NCI-H1105 treated with DMSO at 0.1 percent for 48 hours (cell line): Measurements from ENCODE around the gene EIF4G3.
"Not testable (repeated sequence)": the region's sequence is repeated elsewhere in the genome, so short reads cannot be mapped to it uniquely, and the experiment has no call there.

Source experiments
- DNase-seq: peaks from one replicate; lab custom pipeline; 2025; lab: John Stamatoyannopoulos, UW

EIF4G3 gene

DNA sequence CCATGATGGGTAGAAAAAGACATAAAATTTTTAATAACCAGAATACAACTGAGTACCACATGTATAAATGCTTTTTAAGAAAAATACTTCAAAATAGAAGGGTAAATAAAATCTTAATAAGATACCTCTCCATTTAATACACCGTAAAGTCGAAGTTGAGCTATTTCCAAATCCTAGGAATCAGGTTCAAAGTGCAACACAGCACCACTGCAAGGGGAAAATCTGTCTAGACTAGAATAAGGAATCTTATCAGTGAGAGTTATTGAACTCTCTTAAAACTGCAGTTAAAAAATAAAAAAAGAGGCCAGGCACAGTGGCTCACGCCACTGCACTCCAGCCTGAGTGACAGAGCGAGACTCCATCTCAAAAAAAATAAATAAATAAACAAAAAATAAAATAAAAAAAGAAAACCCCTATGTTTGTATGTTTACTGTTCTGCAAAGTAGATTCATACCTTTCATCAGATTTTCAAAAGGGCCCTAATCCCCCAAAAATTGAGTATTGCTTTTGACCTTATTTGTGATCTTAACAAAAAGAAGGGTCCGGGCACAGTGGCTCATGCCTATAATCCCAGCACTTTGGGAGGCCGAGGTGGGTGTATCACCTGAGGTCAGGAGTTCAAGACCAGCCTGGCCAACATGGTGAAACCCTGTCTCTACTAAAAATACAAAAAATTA lies 109.0 kb downstream of the EIF4G3 start:
- no peak for DNase-seq

DNA sequence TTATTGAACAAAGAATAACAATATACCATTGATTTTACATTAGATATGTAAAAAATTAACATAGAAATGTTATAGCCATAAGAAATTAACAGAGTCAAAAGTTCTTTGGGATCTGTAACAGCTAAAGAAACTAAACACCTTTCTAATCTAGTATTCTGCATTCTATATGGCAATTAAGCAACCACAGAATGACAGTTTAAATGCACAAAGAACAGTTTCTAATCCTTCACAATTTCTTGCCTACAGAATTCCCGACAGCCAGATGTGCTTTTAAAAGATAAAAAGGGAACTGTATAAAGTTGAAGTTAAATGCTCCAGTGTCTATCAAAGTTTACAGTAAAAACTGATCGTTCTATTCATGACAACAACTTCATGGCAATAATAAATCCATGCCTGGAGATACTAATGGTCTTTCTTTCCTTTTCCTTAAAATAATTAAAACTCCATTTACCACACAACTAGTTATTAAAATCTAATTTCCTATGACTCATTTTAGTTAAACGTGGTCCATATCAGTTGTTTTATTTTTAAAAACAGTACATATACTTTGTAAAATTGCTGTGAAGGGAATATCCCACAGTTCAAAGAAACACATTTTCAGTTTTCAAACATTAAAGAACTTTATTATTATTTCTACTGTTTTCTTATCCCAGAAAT lies 110.2 kb downstream of the EIF4G3 start:
- no peak for DNase-seq

DNA sequence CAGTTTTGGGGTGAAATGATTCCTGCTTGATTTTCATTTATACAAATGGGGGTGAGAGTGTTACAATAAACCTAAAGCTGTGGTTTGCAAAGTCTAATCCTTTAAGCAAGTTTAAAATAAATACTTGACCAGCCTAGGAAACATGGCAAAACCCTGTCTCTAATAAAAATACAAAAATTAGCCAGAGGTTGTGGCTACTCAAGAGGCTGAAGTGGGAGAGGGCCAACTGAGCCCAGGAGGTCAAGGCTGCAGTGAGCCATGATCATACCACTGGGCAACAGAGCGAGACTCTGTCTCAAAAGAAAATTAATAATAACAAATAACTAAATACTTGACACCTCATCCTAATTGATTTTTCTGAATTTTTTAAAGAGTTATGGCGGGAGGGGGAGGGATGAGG lies 110.8 kb downstream of the EIF4G3 start:
- no peak for DNase-seq

DNA sequence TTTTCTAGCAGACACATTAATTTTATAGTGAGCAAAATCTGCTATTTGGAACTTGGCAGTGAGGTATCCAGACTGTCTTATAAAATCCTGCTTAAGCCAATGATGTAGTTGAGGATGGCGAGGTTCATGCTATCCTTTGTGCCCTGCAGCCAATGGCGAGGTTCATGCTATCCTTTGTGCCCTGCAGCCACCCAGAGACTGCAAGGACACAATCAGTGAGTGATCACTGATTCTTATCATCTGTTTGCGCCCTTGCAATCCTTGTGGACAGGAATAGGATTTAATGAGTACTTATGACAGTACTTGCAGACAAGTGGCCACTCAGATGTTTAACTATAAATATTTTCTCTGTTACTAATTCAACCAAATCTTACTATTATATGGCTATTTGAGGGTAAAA lies 112.6 kb downstream of the EIF4G3 start:
- no peak for DNase-seq

DNA sequence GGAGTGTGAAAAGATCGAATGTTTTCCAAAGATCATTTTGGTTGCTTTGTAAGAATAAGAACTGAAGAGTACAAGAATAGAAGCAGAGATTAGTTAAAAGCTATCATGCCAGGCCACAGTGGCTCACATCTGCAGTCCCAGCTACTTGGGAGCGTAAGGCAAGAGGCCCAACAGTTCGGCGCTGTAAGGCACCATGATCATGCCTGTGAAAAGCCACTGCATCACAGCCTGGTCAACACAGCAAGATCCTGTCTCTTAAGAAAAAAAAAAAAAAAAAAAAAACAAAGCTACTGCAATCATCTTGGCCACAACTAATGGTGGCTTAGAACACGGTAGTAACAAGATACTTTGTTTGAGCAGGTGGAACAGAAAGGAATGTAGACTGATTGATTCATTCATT lies 116.2 kb downstream of the EIF4G3 start:
- no peak for DNase-seq

DNA sequence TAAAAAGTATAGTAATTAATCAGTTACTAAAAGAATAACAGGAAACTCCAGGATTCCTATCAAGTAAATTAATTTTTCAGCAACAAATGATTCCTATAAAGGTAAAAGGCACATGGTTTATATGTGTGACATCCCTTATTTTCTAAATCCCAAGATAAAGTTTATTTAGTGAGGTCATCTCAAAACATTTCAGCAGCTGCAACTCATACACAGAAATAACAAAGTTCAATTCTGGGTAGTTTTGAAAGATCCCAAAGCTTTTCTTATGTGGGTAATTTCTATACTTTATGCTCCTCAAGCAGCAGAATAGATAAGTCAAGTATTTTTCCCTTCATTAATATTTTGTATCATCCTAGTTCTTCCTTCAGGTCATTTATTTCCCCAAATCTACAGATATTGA lies 117.7 kb downstream of the EIF4G3 start:
- DNase-seq: no peak

DNA sequence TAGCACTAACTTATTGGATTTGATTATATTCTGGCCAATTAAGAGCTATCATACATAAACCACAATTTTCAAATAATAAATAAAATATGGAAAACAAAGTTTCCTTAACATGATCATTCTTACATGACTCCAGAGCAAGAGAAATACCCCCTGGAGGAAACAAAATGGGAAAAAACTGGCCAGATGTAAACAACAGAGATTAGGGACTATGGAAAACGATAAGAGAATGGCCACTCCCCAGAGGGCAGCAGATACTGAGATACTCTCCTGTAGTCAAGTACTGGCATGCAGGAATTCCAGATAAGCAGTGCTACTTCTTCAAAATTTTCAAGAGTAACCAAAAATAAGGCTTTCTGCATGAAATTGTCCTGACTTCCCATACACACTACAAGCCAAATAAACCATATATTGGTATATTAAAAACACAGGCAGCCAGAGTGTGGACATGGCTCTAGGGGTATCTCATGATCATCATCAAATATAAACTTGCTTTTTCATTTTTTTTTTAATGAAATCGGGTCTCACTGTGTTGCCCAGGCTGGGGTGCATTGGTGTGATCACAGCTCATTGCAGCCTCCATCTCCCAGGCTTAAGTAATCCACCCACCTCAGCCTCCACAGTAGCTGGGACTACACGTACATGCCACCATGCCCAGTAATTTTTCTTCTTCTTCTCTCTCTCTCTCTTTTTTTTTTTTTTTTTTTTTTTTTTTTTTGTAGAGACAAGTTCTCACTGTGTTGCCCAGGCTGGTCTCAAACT lies 118.5 kb downstream of the EIF4G3 start:
- DNase-seq: no peak

DNA sequence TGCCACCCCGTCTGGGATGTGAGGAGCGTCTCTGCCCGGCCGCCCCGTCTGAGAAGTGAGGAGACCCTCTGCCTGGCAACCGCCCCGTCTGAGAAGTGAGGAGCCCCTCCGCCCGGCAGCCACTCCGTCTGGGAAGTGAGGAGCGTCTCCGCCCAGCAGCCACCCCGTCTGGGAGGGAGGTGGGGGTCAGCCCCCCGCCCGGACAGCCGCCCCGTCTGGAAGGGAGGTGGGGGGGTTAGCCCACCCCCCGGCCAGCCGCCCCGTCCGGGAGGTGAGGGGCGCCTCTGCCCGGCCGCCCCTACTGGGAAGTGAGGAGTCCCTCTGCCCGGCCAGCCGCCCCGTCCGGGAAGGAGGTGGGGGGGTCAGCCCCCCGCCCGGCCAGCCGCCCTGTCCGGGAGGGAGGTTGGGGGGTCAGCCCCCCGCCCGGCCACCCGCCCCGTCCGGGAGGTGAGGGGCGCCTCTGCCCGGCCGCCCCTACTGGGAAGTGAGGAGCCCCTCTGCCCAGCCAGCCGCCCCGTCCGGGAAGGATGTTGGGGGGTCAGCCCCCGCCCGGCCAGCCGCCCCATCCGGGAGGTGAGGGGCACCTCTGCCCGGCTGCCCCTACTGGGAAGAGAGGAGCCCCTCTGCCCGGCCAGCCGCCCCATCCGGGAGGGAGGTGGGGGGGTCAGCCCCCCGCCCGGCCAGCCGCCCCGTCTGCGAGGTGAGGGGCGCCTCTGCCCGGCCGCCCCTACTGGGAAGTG lies 123.3 kb downstream of the EIF4G3 start:
- not testable (repeated sequence) for DNase-seq

DNA sequence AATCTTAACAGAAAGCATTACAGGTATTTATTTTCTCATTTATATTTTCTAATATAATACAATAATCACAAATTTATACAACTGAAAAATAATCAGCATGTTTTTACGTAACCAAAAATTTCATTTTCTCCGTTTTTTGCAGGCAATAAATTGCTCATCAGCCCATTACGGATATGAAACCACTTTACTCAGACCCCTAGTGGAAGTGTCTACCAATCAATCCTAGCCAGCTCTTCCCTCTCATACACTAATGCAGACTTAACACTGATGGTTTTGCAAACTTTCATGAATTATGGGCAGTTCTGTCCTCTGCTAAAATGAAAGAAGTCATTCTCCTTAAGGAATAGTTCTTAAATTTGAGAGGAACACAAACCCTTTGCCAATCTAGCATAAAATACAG lies 124.7 kb downstream of the EIF4G3 start:
- no peak for DNase-seq

DNA sequence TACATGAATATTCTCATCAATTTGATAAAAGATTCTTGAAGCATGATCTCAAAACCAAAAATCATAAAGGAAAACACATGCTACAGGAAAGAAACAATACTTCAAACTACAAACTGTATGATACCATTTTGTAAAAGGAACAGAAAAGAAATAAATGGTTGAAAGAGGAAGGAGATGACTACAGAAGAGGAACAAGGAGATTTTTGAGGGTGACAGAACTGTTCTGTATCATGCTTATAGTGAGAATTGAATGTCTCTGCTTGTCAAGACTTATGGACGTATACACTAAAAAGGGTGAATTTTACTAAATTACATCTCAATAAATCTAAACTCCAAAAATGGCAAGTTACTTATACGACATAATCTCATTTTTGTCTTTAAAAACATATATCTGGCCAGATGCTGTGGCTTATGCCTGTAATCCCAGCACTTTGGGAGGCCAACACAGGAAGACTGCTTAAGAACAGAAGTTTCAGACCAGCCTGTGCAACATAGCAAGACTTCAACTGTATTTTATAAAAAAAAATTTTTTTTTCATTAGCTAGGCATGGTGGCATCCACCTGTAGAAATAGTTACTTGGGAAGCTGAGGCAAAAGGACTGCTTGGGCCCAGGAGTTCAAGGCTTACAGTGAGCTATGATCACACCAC lies 125.4 kb downstream of the EIF4G3 start:
- no peak for DNase-seq

DNA sequence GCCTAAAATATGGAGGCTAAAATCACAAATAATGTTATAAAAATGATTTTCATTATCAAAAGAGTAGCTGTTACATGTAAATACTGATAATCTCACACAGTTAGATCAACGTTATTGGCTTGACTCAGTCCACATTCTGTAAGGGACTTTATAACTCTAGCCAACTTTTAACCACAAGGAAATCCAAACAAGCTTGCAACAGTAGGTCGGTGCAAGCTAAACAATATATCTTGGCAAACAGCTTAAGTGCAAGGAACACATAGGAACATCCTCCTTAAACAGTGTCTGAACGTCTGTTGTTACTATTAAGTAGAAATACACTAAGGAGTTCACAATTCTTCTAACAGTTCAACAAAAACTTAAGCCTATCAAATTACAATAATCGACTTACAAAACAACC lies 126.7 kb downstream of the EIF4G3 start:
- no peak for DNase-seq

DNA sequence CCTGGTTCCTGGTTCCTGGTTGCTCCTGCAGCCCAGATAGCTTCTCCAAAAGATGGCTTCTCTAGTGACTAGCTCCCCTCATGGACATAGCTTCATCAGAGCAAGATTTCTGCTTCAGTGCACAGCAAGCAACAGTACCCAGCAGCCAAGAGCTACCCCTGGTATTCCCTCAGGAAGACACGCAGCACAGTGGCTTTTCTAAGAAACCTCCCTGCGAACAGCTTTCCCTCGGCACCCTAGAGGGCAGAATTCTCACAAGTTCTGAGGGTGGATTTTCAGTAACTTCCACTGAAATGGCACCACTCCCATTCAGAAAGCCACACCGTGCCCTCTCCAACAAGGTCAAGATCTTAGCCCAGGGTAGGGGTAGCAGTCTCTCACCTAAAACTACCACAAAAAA lies 128.2 kb downstream of the EIF4G3 start:
- no peak for DNase-seq

DNA sequence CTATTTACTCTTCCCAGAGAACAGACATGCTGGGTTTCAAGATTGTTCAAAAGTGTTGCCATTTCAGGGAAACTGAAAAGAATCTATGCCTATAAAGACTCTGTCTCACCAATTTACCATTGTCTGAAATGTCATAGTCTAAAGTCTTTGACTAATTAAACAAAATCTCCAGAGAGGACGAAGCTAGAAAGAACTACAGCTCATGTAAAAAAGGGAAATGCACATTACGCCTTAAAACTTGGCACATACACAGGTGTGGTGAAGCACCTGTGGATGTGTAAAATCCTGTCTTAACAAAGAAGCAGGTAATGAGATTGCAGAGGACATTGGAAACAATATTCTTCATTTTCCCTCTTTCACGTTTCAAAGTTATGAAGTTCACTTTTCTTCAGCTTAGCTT lies 130.6 kb downstream of the EIF4G3 start:
- DNase-seq: no peak

DNA sequence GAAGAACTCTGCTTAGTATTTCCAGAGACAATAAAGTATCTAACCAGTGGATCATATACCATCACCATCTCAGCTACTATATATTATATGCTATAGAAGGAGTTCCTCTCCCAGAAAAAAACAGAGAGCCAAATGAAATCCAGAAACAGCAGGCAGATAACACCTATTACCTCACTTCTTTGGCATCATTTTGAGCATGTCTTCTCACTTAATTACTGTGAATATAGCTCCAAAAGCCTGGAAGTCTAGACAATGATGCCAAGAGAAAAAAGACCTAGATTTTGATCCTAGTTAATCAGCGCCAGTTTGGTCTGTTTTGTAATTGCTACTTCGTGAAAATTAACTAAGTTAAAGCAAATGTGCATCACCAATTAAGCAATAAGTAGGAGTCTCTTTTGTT lies 131.3 kb downstream of the EIF4G3 start:
- DNase-seq: no peak

DNA sequence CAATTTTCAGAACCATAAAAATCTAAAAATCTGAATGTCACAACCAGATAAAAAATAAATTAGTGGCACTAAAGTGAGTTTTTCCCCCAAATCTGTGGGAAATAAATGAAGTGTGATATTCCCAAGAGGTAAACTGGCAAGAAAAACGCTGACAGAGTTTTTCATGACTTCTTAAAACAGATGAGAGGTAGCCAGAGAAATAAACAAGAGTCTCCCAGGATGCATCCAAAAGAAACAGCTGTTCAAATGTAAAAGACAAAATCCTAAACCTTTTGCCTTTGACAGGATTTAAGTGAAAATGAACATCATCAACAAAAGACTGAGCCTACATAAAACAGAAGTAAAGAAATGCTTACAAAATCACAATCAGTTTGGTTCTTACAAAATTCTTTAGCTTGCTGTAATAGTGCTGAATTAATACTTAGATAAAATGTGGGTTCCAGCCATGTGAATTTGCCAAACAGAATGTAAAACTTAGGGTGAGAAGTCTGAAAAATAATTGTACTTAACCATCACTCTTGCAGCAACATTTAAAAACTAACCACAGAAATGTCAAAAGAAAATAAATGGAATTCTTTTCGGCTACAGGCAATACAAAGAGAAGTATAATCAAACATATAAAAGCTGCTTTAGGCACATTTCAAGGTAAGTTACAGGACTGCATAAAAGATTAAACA lies 133.6 kb downstream of the EIF4G3 start:
- no peak for DNase-seq

DNA sequence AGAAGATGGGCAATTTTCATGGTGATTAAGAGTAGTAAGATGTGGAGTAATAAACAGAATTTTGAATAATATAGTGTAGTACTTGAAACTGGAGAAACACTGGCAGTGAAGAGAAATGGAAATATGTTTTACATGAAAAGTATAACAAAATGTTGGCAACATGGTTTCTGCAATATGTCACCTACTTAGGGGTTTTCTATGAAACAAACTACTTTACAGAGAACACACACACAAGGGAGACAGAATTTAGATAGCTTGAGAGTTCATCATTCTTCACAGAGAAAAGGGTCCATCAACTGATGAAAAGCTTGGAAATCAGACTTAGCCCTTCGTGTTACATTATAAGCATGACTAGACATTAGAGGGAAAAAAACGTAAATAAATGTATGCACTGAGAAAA lies 135.2 kb downstream of the EIF4G3 start:
- no peak for DNase-seq

DNA sequence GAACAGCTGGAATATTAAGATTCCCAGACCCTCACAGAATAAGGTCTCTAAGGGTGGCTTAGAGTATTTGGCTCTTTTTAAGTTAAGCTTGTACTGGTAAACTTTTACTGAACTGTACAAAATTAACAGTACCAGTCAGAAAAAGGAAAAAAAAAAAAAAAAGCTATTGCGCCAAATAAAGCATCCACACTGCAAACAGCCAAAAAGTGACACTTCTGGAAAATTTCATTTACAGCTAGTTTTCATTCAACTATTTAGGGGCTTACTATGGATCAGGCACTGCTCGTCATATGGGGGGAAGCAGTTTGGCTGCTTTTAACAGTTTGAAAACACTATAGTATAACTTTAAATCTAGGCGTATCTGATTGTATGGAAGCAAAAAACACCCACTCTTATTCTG lies 139.6 kb downstream of the EIF4G3 start:
- no peak for DNase-seq

DNA sequence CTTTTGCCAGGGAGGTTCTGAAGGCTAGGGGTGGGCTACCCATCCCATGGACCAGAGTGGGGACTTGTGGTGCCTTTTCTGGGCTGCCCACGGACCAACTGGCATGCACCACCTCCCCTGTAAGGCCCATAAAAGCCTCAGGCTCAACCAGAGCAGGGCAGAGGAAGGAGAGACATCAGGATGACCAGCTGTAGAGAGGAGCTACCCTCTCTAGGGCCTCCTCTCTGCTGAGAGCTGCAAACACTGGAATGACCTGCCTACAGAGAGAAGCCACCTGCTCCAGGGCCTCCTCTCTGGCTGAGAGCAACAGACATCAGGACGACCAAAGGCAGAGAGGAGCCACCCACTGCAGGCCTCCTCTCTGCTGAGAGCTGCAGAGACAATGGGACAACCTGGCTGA lies 140.9 kb downstream of the EIF4G3 start:
- DNase-seq: no peak

DNA sequence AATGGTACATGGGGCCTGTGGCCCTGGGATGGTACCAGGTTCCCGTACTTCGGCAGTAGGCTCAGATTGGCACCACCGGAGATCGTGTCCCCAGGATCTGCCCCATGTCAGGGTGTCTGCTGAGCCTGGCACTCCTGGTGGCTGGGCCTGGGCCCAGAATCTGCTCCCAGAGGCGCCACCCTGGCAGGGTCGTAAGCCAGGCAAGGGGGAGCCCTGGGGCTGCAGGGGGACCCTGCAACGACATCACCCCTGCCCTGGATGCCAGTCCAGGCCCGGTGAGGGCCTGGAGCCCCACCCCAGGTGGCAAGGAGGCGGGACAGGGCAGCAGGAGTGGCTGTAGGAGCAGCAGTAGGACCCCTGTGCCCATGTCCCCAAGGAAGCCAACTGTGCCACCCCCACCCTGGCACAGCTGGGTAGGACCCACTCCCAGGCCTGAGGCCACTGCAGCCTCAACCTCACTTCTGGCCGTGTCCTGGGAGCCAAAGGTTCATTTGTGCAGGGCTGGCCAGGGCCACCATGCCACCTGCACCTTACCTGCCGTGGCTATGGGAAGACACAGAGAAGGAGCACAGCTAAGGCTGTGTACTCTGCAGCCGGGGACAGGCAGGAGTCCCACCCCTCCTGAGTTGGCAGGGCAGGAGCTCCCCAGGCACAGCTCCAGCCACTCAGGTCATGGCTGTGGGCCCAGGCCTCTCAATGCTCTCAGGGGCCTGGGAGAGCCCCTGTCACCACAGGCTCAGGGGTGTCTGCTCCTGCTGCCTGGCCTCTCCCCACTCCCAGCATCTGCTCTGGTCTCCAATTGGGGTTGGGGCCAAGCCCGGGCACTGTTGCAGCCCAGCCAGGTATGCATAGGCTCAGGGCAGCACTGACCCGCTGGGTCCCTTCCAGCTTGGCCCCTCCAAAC lies 141.7 kb downstream of the EIF4G3 start:
- no peak for DNase-seq

DNA sequence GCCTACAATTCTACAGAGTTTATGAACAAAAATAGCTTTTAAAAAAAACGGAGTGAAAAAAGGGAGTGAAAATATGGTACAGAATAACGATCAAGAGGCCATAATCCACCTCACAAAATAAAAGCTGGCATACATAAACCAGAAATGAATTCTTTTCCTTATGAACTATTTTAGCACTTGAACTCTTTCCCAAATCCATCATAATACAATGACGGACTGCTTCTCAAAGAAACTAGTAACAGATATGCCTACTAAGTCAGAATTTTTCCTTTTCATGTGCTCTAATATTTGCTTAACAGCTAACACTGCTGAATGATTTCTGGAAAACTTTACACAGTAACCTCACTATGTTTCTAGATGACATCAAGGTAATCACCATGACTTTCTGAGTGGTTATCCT lies 144.0 kb downstream of the EIF4G3 start:
- DNase-seq: no peak

DNA sequence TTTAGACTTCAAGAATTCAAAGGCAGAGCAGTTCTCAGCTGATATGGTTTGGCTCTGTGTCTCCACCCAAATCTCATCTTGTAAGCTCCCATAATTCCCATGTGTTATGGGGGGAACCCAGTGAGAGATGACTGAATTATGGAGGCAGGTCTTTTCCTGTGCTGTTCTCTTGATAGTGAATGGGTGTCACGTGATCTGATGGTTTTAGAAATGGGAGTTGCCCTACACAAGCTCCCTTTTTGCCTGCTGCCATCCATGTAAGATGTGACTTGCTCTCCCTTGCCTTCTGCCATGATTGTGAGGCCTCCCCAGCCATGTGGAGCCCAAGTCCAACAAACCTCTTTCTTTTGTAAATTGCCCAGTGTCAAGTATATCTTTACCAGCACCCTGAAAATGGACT lies 146.5 kb downstream of the EIF4G3 start:
- no peak for DNase-seq
